ENCODE data around the gene APCDD1L. TPM values are rescaled to one million over a fixed set of nuclear protein-coding genes. Genes with fewer than 3 reads are reported as not detected.

The APCDD1L gene
- total and polyA plus RNA-seq, 2 of the 8 experiments (the other 6 are each of a cell fraction or from before 2014, with no cell fraction given), result 0.83 to 3.1 TPM

GRCh38 chr20:58466095-58466708 is 49.0 kb downstream of the APCDD1L start:
- no peaks in the 10 kb centered on the region for H4K20me1 ChIP-seq (replicated peaks in 1 of 2; ENCODE audit: control insufficient read depth in 1 of 2, insufficient read depth in 2 of 2, low read length in 2 of 2)
- peak in 1 of 2 experiments; percentile 43 for DNase-seq (ENCODE audit: low read depth in 1 of 2, low spot score in 2 of 2)
- H3K9ac ChIP-seq (replicated peaks in 1 of 4; ENCODE audit: extremely low read depth in 1 of 4, low read depth in 3 of 4, low read length in 3 of 4), result no peak overlapping the region
- no peaks in the 10 kb centered on the region for H3K79me2 ChIP-seq (ENCODE audit: control insufficient read depth in 1 of 2, insufficient read depth in 2 of 2, low read length in 2 of 2)
- no peak overlapping the region for H3K4me3 ChIP-seq (ENCODE audit: extremely low read depth in 1 of 4, insufficient read depth in 2 of 4, low read depth in 3 of 4, low read length in 4 of 4)
- H3K4ac ChIP-seq (replicated peaks; ENCODE audit: insufficient read length, low read depth, low read length), result no peak overlapping the region
- H3K4me1 ChIP-seq (replicated peaks in 1 of 4; ENCODE audit: control insufficient read depth in 3 of 4, insufficient read depth in 4 of 4, low read length in 3 of 4), result peaks cover 0 to 7% (median 2%) of the 10 kb centered on the region in 4 experiments; a peak in 4 of 7 replicates
- no peak overlapping the region for H2BK5ac ChIP-seq (ENCODE audit: low read depth, low read length)
- no peak overlapping the region for H3K23ac ChIP-seq (ENCODE audit: insufficient read length)
- H2BK12ac ChIP-seq (ENCODE audit: low read depth, low read length), result no peak overlapping the region; the same call in 1 of the 2 replicates
- no peak overlapping the region for H2BK15ac ChIP-seq (ENCODE audit: low read length)
- H3K23me2 ChIP-seq (ENCODE audit: low read depth, low read length), result no peaks in the 10 kb centered on the region
- H2AK5ac ChIP-seq (ENCODE audit: low read depth, low read length), result no peak overlapping the region
- ChIA-PET CTCF (ENCODE audit: partially characterized antibody) (interaction anchor here (1.1 to 1.7 kb wide), 3 partner anchors 16 to 24 kb away, joined by 3 to 5 read pairs (median 3); no protein-coding TSS in a partner anchor), POLR2A (ENCODE audit: partially characterized antibody) (no interaction called here)
- no peak overlapping the region for H3K56ac ChIP-seq (replicated peaks; ENCODE audit: insufficient read length, low read depth, low read length)
- H3K18ac ChIP-seq (ENCODE audit: extremely low read depth, low read length), result no peak overlapping the region; the same call in 1 of the 2 replicates
- no peak overlapping the region for H3K4me2 ChIP-seq (ENCODE audit: insufficient read depth in 1 of 2, low read depth in 2 of 2, low read length in 2 of 2)
- H3K27ac ChIP-seq (ENCODE audit: low read depth, low read length), result no peak overlapping the region
- H2AFZ ChIP-seq (ENCODE audit: low read length), result no peak overlapping the region
- peak overlapping the region; percentile 9 for H4K91ac ChIP-seq (replicated peaks; ENCODE audit: insufficient read length, low read length)
- FAIRE-seq, result no peak
- WGBS, 2 experiments (ENCODE audit: extremely low coverage in 1 of 2, insufficient coverage in 1 of 2, insufficient read length in 1 of 2, insufficient replicate concordance in 2 of 2, low coverage in 1 of 2, low lambda C conversion rate in 2 of 2, missing lambda C conversion rate in 1 of 2), result 88% methylated on average over 23 of the region's 27 CpGs; no CpG with 5 or more reads in 1 of the 2 experiments
- no peak overlapping the region for H4K5ac ChIP-seq (ENCODE audit: insufficient read length, low read depth, low read length)
- H4K8ac ChIP-seq (ENCODE audit: extremely low read depth, insufficient read depth, low read length), result no peak overlapping the region; the same call in 1 of the 2 replicates
- no peaks in the 10 kb centered on the region for H3K27me3 ChIP-seq (replicated peaks in 1 of 4; ENCODE audit: control insufficient read depth in 3 of 4, extremely low read depth in 1 of 4, insufficient read depth in 3 of 4, low read length in 3 of 4)
- H2BK20ac ChIP-seq (ENCODE audit: low read length), result no peak overlapping the region
- no peak overlapping the region for H3K14ac ChIP-seq (ENCODE audit: insufficient read length)
- H3K79me1 ChIP-seq (ENCODE audit: low read depth, low read length), result no peaks in the 10 kb centered on the region
- 0 out of 4 replicates have a peak, but pooled peaks cover 0 to 3% of the 10 kb centered on the region in 2 experiments for H3K9me3 ChIP-seq (ENCODE audit: insufficient read depth in 2 of 2, low read depth in 1 of 2, low read length in 1 of 2)
- TF ChIP-seq SRF (IDR thresholded peaks at IDR 0.05; ENCODE audit: low read depth, low read length) (no peak), JUND (IDR thresholded peaks at IDR 0.05; ENCODE audit: low read length) (no peak), TEAD4 (IDR thresholded peaks at IDR 0.05; ENCODE audit: low read depth, low read length) (no peak), SIX5 (IDR thresholded peaks at IDR 0.05; ENCODE audit: low read depth, low read length) (no peak), E2F6 (IDR thresholded peaks at IDR 0.05) (no peak), RXRA (IDR thresholded peaks at IDR 0.05; ENCODE audit: insufficient read depth, low read depth, low read length) (no peak)
- no peaks in the 10 kb centered on the region for H3K36me3 ChIP-seq (ENCODE audit: control insufficient read depth in 2 of 4, insufficient read depth in 4 of 4, low read length in 3 of 4)
- no peak overlapping the region for H2BK120ac ChIP-seq (replicated peaks; ENCODE audit: low read depth, low read length)
